Suprapubic skin (tissue), 4 donors: Measurements from ENCODE around the gene EXTL1. TPM values are rescaled to one million over a fixed set of nuclear protein-coding genes. Genes with fewer than 3 reads are reported as not detected.

Experiments used
- DNase-seq, 2 donors: peaks; one replicate each; pipeline ENCODE4 v3.0.0-alpha.2; 2019; ENCODE audit warnings: low spot score in 2 of 2
- H3K27ac ChIP-seq: fragments of 200-600 bp; sonication (generic); one replicate; pipeline ENCODE4 v1.5.1; 2019
- H3K27me3 ChIP-seq: fragments of 200-600 bp; sonication (generic); one replicate; pipeline ENCODE4 v1.5.1; 2019
- H3K36me3 ChIP-seq: fragments of 200-600 bp; sonication (generic); one replicate; pipeline ENCODE4 v1.5.1; 2019
- H3K4me1 ChIP-seq: fragments of 200-600 bp; sonication (generic); one replicate; pipeline ENCODE4 v1.5.1; 2019
- H3K4me3 ChIP-seq: fragments of 200-600 bp; sonication (generic); one replicate; pipeline ENCODE4 v1.5.1; 2019; ENCODE audit warnings: mild to moderate bottlenecking
- H3K9me3 ChIP-seq: fragments of 200-600 bp; sonication (generic); one replicate; pipeline ENCODE4 v1.5.1; 2019
- CTCF ChIP-seq, 2 donors: fragments of 200-600 bp in 1 of 2; fragments of 450-650 bp in 1 of 2; sonication (generic) in 1 of 2; IDR thresholded peaks; one replicate each; pipeline ENCODE4 v1.5.1; 2016 to 2019; ENCODE audit warnings: antibody characterized with exemption in 2 of 2, mild to moderate bottlenecking in 1 of 2, moderate library complexity in 1 of 2
- EP300 ChIP-seq: sonication (generic); formaldehyde crosslinking; IDR thresholded peaks from one replicate; pipeline ENCODE4 v1.6.1; 2017; ENCODE audit warnings: antibody characterized with exemption
- POLR2A ChIP-seq, 2 donors: fragments of 450-650 bp; IDR thresholded peaks; one replicate each; pipeline ENCODE4 v1.6.1; 2017; ENCODE audit warnings: antibody characterized with exemption in 2 of 2, mild to moderate bottlenecking in 2 of 2, moderate library complexity in 2 of 2
- POLR2AphosphoS5 ChIP-seq, 3 donors: sonication (generic); formaldehyde crosslinking; IDR thresholded peaks; one replicate each; pipeline ENCODE4 v1.6.1; 2017; ENCODE audit warnings: antibody characterized with exemption in 3 of 3
- WGBS: methylation state at CpG from one replicate; pipeline ENCODE4 v1.1.5; 2018; 5-methylcytosine and 5-hydroxymethylcytosine counted together
- total RNA-seq, 4 donors: library from RNA; depleted of rRNA; stranded (reverse); fragments of >200 nt; gene quantifications; one replicate each; pipeline ENCODE4 v1.1.0, GENCODE V29; 2016

EXTL1 gene
- total RNA-seq, 4 donors from 2014 or later = 1.6 to 9.5 (median 4.2) TPM

DNA sequence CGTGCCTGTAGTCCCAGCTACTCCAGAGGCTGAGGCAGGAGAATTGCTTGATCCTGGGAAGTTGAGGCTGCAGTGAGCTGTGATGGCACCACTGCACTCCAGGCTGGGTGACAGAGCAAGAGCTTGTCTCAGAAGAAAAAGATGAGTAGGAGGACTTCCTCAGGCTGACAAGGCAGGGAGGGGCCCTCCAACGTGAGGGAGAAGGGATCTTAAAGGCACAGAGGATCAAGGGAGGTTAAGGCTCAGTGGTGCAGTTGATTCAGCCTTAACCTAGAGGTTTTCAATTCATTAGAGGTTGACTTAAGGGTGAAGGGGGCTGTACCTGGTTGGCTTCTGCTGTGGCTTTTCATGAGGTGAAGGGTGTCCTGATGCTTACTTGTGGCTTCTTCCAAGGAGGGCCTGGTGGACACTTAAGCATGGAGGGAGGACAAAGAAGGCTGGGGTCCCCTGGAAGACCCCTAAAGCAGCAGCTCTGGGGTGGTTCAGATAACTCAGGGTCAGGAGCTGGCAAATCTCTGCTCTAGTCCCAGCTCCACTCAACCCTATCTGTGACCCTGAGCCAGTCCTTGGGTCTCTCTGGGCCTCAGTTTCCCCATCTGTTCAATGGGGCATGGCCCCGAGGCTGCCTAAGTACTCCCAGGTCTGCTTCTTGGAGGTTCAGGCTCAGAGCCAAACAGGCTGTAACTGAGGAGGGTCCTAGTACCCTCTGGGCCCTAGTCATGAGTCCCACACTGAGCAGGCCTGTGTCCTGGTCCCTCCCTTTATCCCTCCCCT, 6.3 kb downstream of the EXTL1 start:
- H3K36me3 ChIP-seq = no peaks in the 10 kb centered on the region
- no peak overlapping the region for H3K4me3 ChIP-seq
- no peaks in the 10 kb centered on the region for H3K9me3 ChIP-seq
- no peaks in the 10 kb centered on the region for H3K27me3 ChIP-seq
- peaks cover 3% of the 10 kb centered on the region for H3K4me1 ChIP-seq
- TF ChIP-seq EP300 = no peak
- TF ChIP-seq POLR2A (IDR thresholded peaks at IDR 0.05) = no peak
- TF ChIP-seq CTCF (IDR thresholded peaks at IDR 0.05) = no peak
- no peak for TF ChIP-seq POLR2AphosphoS5 (IDR thresholded peaks at IDR 0.05)
- WGBS = 25% methylated on average over 2 of the region's 3 CpGs
- H3K27ac ChIP-seq = no peak overlapping the region
- no peak for DNase-seq

GRCh38 chr1:26028490-26028980, 7.0 kb downstream of the EXTL1 start:
- no peak for DNase-seq
- H3K27me3 ChIP-seq = no peaks in the 10 kb centered on the region
- H3K4me3 ChIP-seq = no peak overlapping the region
- H3K9me3 ChIP-seq = no peaks in the 10 kb centered on the region
- WGBS = 84% methylated on average over 8 of the region's 8 CpGs
- TF ChIP-seq EP300 (no peak), POLR2A (IDR thresholded peaks at IDR 0.05) (no peak), CTCF (IDR thresholded peaks at IDR 0.05) (no peak)
- no peaks in the 10 kb centered on the region for H3K36me3 ChIP-seq
- no peak overlapping the region for H3K27ac ChIP-seq
- no peaks in the 10 kb centered on the region for H3K4me1 ChIP-seq

GRCh38 chr1:26029054-26029863, 7.7 kb downstream of the EXTL1 start:
- no peaks in the 10 kb centered on the region for H3K36me3 ChIP-seq

DNA sequence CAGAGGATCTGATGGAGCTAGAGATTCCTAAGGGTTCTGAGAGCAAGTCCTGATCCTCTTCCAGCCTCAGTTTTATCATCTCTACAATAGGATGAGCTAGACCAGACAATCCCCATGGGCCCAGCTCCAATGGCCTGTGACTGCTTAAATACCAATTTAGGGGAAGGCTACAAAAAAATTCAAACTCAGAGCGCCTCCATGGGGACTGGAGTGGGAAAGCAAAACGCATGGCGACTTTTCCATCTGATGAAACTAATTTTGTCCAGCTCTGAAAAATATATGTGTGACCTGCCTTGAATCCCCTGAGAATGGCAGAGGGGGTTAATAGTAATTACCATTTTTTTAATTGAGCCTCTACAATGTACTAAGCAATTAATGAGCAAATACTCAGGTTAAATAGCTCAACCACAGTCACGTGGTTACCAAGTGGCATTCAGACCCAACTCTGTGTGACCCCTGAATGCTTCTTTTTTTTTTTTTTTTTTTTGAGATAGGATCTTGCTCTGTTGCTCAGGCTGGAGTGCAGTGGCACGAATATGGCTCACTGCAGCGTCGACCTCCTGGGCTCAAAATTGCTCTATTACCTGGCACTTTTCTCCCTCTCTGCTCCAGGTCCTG, 8.4 kb downstream of the EXTL1 start:
- no peaks in the 10 kb centered on the region for H3K36me3 ChIP-seq
- TF ChIP-seq POLR2AphosphoS5 (IDR thresholded peaks at IDR 0.05) (no peak), POLR2A (IDR thresholded peaks at IDR 0.05) (no peak), CTCF (IDR thresholded peaks at IDR 0.05) (no peak), EP300 (no peak)
- H3K9me3 ChIP-seq = no peaks in the 10 kb centered on the region
- DNase-seq = no peak
- no peaks in the 10 kb centered on the region for H3K27me3 ChIP-seq
- no peak overlapping the region for H3K4me3 ChIP-seq
- H3K4me1 ChIP-seq = peaks cover 5% of the 10 kb centered on the region
- H3K27ac ChIP-seq = no peak overlapping the region
- 88% methylated on average over 7 of the region's 7 CpGs for WGBS

More at GRCh38 chr1:26029054-26029863, 7.7 kb downstream of the EXTL1 start:
- no peaks in the 10 kb centered on the region for H3K4me1 ChIP-seq
- H3K9me3 ChIP-seq = no peaks in the 10 kb centered on the region
- 87% methylated on average over 14 of the region's 15 CpGs for WGBS
- no peak for DNase-seq
- no peak overlapping the region for H3K27ac ChIP-seq
- H3K27me3 ChIP-seq = no peaks in the 10 kb centered on the region
- H3K4me3 ChIP-seq = no peak overlapping the region
- no peak for TF ChIP-seq EP300

GRCh38 chr1:26031196-26031595, 9.6 kb downstream of the EXTL1 start:
- Histone ChIP-seq H3K27me3 (no peaks in the 10 kb centered on the region), H3K4me1 (peaks cover 12% of the 10 kb centered on the region), H3K4me3 (no peak overlapping the region), H3K36me3 (no peaks in the 10 kb centered on the region), H3K27ac (no peak overlapping the region), H3K9me3 (no peaks in the 10 kb centered on the region)
- TF ChIP-seq POLR2AphosphoS5 (IDR thresholded peaks at IDR 0.05) (no peak), CTCF (IDR thresholded peaks at IDR 0.05) (no peak), EP300 (no peak), POLR2A (IDR thresholded peaks at IDR 0.05) (no peak)
- no peak for DNase-seq
- WGBS = 79% methylated on average over 4 of the region's 4 CpGs
